Kidney (tissue), 14 donors: ENCODE measurements around the gene NPB. TPM values are rescaled to one million over a fixed set of nuclear protein-coding genes. Genes with fewer than 3 reads are reported as not detected.

Source experiments
- DNase-seq, 5 donors: peaks; one replicate each; pipeline ENCODE4 v3.0.0-alpha.2; 2013 to 2020
- FAIRE-seq: peaks from 2 replicates; lab custom pipeline; 2012; peaks lifted over from hg19 to GRCh38; lab: Jason Lieb, UNC
- H3K27ac ChIP-seq, 2 donors: one replicate each; pipeline ENCODE4 v1.7.0; 2013; ENCODE audit warnings: low read depth in 2 of 2, low read length in 2 of 2, inconsistent platforms in 1 of 2
- H3K27me3 ChIP-seq: one replicate; pipeline ENCODE4 v1.7.1; 2013; ENCODE audit warnings: low read length, inconsistent platforms; ENCODE audit not compliant: control insufficient read depth, insufficient read depth
- H3K36me3 ChIP-seq, 3 donors: one replicate each; pipeline versions ENCODE4 v1.7.0 to v1.7.1; 2013; ENCODE audit warnings: low read length in 3 of 3, control low read depth in 1 of 3, inconsistent platforms in 1 of 3; ENCODE audit not compliant: insufficient read depth in 3 of 3, control insufficient read depth in 2 of 3
- H3K4me1 ChIP-seq, 3 donors: one replicate each; pipeline versions ENCODE4 v1.7.0 to v1.7.1; 2013; ENCODE audit warnings: low read length in 3 of 3, inconsistent platforms in 1 of 3, low read depth in 1 of 3; ENCODE audit not compliant: control insufficient read depth in 2 of 3, insufficient read depth in 2 of 3
- H3K4me3 ChIP-seq, 3 donors: one replicate each; pipeline versions ENCODE4 v1.7.0 to v1.8.1; 2013; ENCODE audit warnings: low read length in 3 of 3, control low read depth in 1 of 3, inconsistent platforms in 1 of 3
- H3K9ac ChIP-seq, 3 donors: one replicate each; pipeline versions ENCODE4 v1.7.0 to v1.7.1; 2013; ENCODE audit warnings: low read length in 3 of 3, control low read depth in 1 of 3, inconsistent platforms in 1 of 3
- H3K9me3 ChIP-seq, 3 donors: one replicate each; pipeline versions ENCODE4 v1.7.0 to v1.7.1; 2013; ENCODE audit warnings: low read length in 3 of 3, control low read depth in 1 of 3, inconsistent platforms in 1 of 3; ENCODE audit not compliant: control insufficient read depth in 2 of 3, insufficient read depth in 1 of 3
- CTCF ChIP-seq: IDR thresholded peaks from 3 replicates; pipeline ENCODE4 v1.5.1; 2012; ENCODE audit warnings: mild to moderate bottlenecking, moderate library complexity, borderline replicate concordance; ENCODE audit not compliant: insufficient read depth; ENCODE audit errors: extremely low read depth
- intact Hi-C: fragments of 100-400 bp; cut with DNase I; formaldehyde crosslinking; loops from one replicate; pipeline ENCODE4 v1.11.1; 2022
- polyA plus RNA-seq: library from polyadenylated mRNA; stranded (reverse); fragments of 350-450 nt; fragmentation: Illumina TruSeq; extraction: RNeasy Lipid Tissue Mini Kit (QIAGEN cat#74804); gene quantifications from one replicate; pipeline ENCODE4 v1.2.3, GENCODE V29; 2014; ENCODE audit warnings: low read depth, low replicate concordance; ENCODE audit not compliant: insufficient read depth
- total RNA-seq: library from RNA; stranded (reverse); fragmentation: NEBNext Ultra II Directional; extraction: Animal tissue kit (Norgen Biotek cat#: 25700); gene quantifications from one replicate; pipeline ENCODE4 v1.2.1, GENCODE V29; 2021
- donor health status: control.
- donor health status: control.
- donor health status: control.
- donor health status: control.
- donor health status: control.
- donor health status: DM: yes; HTN: yes; CAD: no.
- donor health status: Normal renal cell carcinoma (clear cell type).

The NPB gene
- total and polyA plus RNA-seq, 2 donors from 2014 or later = 0.66 to 1.4 TPM

GRCh38 chr17:81927152-81927652 is 25.2 kb downstream of the NPB start:
- Histone ChIP-seq H3K4me1 (peaks cover 0 to 37% (median 23%) of the 10 kb centered on the region in 3 donors), H3K9me3 (no peaks in the 10 kb centered on the region), H3K4me3 (peak overlapping the region in 2 of 3 donors; percentile 59 to 68), H3K27me3 (no peaks in the 10 kb centered on the region), H3K9ac (peak overlapping the region in 2 of 3 donors; percentile 25 to 80), H3K27ac (peak overlapping the region; percentile 78 to 91), H3K36me3 (peaks cover 0 to 2% (median 2%) of the 10 kb centered on the region in 3 donors)
- no peak for FAIRE-seq
- no peak for TF ChIP-seq CTCF
- intact Hi-C loops = no loop called here
- no peak for DNase-seq

- no peak for TF ChIP-seq CTCF
- FAIRE-seq = no peak
Measured at GRCh38 chr17:81927653-81928543, 25.9 kb downstream of the NPB start, which contains the start of gene MAFG. TSS of gene MAFG (minus strand) at chr17:81927735. CDS start at chr17:81923185, 4,550 bp downstream.

GRCh38 chr17:81928544-81929252 is 26.7 kb downstream of the NPB start:
- peak overlapping the region in 1 of 3 donors; percentile 48 for H3K4me3 ChIP-seq
- FAIRE-seq (no peak), DNase-seq (peak in 2 of 5 donors; percentile 40 to 71)
- no peaks in the 10 kb centered on the region for H3K27me3 ChIP-seq
- TF ChIP-seq CTCF = no peak
- H3K4me1 ChIP-seq = peaks cover 0 to 28% (median 22%) of the 10 kb centered on the region in 3 donors
- no peak overlapping the region for H3K27ac ChIP-seq
- H3K36me3 ChIP-seq = no peaks in the 10 kb centered on the region
- no peak overlapping the region for H3K9ac ChIP-seq
- intact Hi-C loops = no loop called here
- H3K9me3 ChIP-seq = no peaks in the 10 kb centered on the region

More at GRCh38 chr17:81927653-81928543, 25.9 kb downstream of the NPB start, which contains the start of gene MAFG:
- no peaks in the 10 kb centered on the region for H3K27me3 ChIP-seq
- intact Hi-C loops = no loop called here
- H3K4me3 ChIP-seq = peak within 1 kb of the TSS in 2 of 3 donors; percentile 59 to 68
- H3K36me3 ChIP-seq = no peaks in the 10 kb centered on the region
- H3K9ac ChIP-seq = peak within 1 kb of the TSS in 2 of 3 donors; percentile 25 to 80
- H3K9me3 ChIP-seq = no peaks in the 10 kb centered on the region
- H3K4me1 ChIP-seq = peaks cover 0 to 33% (median 23%) of the 10 kb centered on the region in 3 donors
- DNase-seq = peak; percentile 95 to 99 (median 97)
- peak within 1 kb of the TSS; percentile 78 to 91 for H3K27ac ChIP-seq
